Activated CD8-positive, alpha-beta memory T cell treated with anti-CD3 and anti-CD28 coated beads for 24 hours (primary cell): Measurements from ENCODE around the gene PAK3.

Source experiments
- DNase-seq: peaks from one replicate; pipeline ENCODE4 v3.0.0-alpha.2; 2020

PAK3 gene

DNA sequence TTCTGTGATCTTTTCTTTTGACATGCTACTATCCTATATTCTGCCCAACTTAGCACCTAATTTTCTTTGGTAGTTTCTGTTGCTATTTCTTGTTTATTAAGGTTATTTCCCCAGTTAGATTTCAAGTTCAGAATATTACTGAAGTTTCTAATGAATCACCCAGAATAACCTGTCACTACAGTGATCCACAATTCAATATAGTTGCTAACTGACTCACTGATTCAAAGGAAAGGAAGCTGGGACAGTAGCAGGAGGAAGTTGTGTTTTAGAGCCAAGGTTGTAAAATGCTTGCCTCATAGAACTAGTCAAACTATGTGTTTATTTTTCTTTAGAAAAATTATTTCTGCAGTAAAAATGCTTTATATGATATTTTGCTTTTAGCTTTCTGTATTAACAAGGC, 37.4 kb downstream of the PAK3 start:
- no peak for DNase-seq

DNA sequence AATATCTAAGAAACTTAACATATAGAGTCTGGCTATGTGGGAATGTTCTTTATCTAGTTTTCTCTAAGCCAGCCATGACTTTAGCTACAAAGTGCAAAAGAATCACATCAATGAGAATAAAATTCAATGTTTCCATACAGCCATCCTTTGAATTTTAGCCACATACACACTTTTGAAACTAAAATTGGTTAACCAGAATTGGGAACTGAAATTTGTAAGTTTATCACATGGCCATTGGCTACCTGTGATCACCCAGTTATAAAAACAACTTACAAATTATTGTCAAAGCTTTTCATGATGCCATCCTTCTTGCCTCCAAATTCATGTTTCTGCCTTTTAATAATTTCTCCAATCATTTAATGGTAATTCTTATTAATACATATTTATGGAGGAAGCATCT, 49.9 kb downstream of the PAK3 start:
- DNase-seq, result no peak

DNA sequence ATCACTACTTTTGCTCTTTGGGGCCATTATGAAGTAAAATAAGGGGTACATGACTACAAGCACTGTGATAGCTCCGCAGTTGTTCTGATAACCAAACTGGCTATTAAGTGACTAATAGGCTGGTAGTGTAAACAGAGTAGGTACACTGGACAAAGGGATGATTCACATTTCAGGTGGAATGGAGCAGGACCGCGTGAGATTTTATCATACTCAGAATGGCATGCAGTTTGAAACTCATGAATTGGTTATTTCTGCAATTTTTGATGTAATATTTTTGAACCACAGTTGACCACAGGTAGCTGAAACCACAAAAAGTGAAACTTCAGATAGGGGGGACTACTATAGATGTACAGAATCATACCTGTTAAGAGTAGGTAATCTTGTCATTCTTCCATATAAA, 55.8 kb downstream of the PAK3 start:
- DNase-seq, result no peak

DNA sequence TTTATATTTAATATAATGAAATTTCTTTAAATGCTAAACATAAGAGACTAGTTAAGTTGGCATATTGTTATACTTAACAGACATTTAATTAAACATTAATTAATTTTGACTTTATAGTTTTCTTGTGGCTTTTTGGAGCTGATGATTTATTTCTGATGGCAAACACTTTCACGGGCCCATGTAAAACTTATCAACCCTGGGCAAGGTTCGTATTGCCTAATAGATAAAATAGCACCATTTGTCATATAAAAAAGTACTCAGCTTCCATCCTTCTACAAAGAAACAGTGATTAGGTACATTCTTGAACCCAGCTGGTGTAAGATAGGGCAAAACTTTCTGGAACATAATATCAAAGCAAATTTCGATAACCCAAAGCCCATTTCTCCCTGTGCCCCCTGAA, 63.2 kb downstream of the PAK3 start:
- no peak for DNase-seq

DNA sequence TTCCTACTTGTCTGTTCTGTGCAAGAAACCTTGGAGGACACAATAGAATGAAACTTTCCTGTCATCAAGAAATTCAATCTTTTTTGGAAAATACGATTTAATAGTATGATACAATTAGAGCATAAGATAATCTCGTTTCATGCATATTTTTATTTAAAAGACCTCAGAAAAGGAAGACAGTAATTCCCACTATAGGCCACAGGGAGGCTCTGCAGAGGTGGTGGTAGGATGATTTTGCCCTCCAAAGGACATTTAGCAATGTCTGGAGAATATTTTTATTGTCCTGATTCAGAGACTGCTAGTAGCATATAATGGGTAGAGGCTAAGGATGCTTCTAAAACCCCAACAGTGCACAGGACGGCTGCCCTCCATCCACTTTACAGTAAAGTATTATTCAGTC, 68.7 kb downstream of the PAK3 start:
- no peak for DNase-seq

DNA sequence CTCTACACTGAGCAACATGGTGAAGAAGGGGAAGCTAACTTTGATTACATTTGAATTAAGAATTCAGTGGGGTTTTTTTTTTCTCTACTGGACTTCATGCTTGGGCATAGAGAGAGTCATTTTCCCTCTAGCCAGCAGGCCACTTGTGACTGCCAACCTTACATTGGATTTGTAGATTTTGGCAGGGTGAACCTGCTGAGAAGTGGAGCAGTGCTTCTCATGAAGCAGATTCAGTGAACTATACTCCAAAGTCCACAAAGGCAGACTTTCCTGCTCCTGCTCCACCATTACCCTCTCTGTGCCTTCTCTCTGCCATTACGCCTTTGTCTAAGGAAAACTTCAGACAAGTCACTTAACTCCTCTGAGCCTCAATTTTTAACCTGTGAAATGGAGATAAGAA, 69.9 kb downstream of the PAK3 start:
- no peak for DNase-seq

DNA sequence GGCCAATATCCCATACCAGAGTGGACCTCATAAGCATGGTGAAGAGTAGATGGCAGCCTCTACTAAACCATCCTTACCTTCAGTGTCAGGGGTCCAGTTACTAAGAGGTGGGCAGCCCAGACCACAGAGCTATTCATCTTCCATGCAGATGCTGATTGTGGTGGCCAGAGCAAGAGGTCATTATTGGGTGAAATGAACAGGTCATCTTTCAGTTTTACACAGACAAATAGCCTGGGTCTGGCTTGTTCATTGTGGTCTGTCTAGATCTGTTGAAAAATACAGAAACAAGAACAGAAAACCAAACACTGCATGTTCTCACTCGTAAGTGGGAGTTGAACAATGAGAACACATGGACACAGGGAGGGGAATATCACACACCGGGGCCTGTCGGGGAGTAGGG, 71.3 kb downstream of the PAK3 start:
- no peak for DNase-seq

DNA sequence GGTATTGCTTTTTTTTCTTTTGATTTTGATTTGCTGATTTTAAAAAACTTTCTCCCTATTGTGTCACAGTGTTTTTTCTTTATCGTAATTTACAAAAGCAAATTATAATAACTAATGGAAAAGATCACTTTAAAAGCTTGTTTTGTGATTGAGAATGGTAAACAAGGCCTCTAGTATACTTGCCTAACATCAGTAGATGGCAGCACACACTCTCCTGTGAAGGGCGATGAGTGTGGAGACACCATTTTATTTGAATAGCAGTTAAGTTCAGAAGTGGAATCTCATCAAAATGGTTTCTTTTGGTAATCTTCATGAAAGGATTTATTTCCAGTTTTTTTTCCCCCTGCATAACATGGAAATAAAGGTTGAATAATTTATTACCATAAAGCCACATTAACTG, 72.3 kb downstream of the PAK3 start:
- DNase-seq, result no peak

DNA sequence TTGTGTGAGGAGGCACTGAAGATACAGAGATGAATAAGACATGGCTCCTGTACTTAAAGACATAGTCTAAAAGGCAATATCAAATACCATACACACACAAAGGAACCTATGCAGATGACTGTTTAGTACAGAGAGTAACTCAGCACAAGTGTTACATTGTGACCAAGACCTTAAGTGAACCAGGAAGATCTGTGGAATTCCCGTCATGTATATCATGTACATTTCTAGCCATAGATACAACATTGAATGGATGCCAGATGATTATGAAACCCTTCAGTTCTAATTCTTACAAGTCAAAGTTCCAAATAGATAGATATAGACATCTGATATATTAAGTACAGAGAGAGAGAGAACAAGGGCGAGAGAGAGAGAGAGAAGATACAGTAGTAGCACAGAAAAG, 73.2 kb downstream of the PAK3 start:
- DNase-seq, result no peak

DNA sequence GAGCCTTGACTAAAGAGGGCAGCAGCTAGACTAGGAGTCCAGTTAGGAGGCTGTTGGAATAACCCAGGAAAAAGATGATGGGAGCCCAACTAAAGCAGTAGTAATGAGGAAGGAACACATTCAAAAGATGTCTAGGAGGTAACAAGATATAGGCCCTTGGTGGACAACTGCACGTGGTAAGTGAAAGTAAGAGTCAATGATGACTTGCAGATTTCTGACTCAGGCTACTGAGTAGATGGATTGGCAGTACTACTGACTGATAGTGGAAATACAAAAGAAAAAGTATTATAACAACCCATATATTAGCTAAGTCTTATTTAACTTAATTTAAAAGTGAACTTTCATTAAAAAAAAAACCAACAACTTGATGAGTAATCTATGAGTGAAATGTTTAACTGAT, 74.0 kb downstream of the PAK3 start:
- no peak for DNase-seq

DNA sequence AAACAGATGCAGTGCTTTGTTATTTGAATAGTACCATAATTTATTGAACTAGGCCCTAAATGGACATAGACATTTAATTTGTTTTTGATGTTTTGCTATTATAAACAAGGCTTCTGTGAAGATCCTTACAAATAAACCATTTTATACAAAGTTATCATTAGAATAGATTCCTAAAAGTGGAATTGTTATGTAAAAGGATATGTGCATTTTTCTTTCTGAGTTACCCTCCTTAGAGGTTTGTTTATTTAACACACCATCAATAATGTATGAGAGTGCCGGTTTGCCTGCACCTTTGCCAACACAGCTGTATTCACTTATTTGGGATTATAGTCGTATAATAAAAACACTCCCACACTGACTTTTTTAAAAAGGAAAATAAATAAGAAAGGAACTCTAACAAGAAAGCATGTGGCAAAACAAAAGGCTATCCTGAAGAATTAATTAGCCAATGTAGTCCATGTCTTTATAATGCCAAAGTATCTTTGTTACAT, 84.8 kb downstream of the PAK3 start:
- DNase-seq, result no peak

DNA sequence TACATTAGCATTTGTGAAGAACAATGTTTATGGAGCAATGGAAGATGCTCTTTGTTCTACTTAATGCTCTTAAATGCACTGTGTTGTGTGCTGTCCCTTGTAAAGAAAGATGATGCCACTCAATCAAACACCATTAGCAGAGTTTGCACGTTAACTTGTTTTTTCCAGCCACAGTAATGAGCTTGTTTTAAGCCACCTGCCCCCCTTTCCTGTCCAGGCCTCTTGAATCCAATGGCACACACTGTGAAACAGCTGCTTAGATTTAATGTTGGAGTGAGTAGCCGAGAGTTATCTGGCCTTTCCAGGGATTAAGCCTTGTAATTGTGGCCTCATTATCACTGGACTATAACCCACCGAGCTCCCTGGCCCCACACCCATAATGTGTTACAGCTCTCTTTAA, 86.0 kb downstream of the PAK3 start:
- DNase-seq, result no peak

DNA sequence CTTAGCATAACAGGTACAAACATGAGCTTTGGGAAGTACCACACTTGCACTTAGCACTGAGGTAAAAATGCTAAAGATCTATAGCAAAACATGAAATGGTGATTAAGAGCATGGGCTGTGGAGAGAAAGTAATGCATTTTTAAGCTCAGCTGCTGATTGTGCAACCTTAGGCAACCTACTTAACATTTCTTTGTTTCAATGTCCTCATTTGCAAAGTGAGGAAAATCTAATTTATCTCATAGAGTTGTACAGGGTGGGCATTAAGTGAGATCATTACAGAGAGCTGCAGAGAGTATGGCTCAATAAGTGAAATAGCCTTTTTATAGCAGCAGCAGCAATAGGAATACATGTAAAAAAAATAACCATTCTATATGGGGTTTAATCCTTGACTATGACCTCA, 87.0 kb downstream of the PAK3 start:
- no peak for DNase-seq

DNA sequence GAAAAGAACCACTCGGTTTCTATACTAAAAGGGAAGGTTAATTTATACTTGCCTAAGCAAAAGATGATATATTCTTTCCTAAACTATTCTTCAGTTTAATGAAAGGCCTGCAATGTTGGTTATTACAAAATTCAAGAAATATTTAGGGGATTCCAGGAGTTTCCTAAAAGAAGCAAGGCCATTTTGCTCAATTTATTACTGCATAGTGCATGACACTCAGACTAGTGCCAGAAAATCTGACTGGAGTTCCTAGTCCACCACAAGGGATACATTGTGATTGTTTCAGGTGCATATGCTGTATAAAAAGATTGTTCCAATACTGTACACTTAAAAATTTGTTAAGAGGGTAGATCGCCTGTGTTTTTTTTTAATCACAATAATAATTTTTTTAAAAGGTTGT, 95.6 kb downstream of the PAK3 start:
- DNase-seq, result no peak

DNA sequence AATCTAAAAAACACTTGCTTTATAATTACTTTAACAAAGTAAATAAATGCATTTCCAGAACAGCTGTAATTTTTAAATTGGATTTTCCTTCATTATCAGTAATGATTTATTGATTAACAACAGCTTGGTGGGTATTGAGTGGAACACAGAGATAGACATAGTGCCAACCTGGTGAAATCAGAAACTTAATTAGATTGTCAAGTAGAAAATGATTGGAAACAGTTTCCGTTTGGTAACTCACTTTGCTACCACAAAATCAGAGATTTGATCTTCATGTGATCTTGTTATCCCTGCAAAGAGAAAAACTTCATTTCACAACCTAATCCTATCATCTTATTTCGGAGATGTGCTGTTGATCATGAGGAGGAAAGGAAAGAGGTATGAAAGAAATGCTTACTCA, 103.5 kb downstream of the PAK3 start:
- no peak for DNase-seq

DNA sequence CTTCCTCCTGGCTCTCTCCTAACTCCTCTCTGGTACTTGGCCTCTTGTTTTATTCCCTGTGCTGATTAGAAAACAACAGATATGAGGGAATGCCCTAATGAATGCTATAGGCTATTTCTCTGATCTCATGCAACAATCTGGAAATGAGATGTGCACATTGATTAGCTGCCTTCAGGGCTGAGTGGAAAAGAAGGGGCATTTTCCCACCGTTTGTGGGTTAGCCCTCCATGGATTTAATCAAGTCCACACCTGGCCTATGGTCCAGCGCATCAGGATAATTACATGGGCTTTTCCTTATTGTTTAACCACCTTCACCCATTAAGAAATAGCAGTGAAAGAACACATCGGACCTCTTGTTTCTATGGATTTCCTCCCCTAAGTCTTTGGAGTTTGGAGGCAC, 104.3 kb downstream of the PAK3 start:
- DNase-seq, result no peak

DNA sequence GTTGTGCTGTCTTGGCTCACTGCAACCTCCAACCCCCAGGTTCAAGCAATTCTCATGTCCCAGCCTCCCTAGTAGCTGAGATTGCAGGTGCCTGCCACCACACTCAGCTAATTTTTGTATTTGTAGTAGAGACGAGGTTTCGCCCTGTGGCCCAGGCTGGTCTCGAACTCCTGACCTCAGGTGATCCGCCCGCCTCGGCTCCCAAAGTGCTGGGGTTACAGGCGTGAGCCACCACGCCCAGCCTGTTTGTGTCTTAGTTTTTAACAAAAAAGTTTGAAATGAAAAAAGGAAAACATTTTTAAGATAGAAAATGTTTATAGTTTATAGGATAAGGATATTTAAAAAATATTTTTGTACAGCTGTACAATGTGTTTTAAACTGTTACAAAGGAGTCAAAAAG, 111.9 kb downstream of the PAK3 start:
- DNase-seq, result no peak

DNA sequence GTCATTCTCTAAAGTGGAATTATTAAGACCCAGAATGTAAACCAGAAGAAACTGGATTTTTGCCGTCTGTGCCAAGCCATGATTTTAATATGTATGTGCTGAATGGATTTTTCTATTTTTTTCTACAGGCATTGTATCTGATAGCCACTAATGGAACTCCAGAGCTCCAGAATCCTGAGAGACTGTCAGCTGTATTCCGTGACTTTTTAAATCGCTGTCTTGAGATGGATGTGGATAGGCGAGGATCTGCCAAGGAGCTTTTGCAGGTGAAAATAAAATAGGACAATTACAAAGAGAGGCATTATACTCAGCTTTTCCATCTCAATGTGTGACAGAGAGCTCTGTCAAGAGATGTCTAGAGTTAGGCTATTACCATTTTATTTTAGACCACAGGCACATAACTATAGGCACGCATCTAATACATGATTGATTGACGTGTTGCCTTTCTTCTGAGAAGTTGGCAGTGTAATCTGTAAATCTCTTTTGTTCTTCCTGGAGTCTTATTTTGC, 120.4 kb downstream of the PAK3 start:
- DNase-seq, result no peak

DNA sequence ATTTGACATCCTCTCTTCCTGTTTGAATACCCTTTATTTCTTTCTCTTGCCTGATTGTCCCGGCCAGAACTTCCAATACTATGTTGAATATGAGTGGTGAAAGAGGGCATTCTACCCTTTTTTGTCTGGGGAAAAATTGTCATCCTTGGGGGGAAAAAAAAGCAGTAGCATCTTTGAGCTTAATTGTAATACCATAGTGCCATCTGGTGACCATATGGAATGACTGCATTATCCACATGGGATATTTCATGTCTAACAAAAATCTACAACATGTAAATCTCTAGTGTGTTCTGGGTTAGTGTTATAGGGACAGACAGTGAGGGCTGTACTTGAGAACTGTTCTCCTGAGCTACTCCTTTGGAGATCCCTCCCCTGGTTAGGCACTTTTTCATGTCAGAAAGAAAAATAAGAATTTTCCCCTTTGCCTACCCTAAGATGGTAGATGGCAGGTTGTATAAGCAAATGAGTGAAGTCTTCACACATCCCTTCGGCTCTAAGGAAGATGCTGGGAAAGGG, 148.3 kb downstream of the PAK3 start:
- DNase-seq, result no peak

DNA sequence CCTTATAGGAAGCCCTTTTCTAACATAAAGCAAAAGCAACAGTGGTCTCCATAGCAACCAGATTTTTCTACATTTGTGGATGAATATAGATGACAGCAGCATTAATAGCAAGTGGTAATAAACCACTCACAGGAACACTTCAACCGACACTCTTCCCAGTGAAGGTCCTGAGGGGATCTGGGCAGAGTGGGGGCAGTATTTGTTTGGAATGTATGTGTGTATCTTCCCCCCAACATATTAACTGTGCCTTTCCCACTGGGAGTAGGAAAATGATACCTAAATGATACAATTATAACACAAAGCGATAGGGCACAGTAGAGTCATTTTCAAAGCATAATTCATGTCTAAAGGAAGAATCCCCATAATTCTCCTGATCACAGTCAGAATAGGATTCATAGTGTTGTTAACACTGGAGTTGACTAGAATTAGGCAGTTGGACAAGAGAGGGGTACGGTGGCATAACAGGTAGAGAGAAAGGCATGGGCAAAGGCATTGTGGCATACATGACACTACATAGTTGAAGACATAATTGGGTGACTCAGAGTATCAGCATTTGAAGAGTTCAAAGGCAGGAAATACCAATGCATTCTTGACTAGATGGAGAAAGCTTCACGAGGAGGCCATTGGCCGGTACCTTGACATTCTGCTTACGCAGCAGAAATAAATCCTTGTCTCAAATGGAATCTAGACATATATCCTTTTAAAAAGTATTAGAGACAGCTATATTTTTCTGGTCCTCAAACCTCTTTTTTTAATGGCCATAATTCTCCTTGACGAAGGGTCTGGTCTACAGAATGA, 159.1 kb downstream of the PAK3 start:
- no peak for DNase-seq

DNA sequence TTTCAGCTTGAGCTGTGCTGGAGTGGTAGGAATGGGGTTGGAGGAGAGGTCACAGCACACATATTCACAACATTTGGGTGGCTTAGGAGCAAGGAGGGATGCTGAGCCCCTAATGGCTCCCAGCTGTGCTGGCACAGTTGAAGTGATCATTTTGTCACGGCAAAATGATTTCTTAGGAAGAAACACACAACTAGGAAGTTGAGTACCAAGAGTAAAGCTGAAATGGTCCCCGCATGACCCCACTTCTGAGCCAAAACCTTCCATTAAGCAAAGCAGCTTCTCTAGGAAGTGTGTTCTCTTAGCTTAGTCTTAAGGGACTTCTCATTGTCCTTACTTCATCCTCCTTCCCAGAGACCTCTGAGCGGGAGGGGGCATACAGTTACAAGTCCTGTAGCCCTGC, 161.7 kb downstream of the PAK3 start:
- DNase-seq, result no peak

DNA sequence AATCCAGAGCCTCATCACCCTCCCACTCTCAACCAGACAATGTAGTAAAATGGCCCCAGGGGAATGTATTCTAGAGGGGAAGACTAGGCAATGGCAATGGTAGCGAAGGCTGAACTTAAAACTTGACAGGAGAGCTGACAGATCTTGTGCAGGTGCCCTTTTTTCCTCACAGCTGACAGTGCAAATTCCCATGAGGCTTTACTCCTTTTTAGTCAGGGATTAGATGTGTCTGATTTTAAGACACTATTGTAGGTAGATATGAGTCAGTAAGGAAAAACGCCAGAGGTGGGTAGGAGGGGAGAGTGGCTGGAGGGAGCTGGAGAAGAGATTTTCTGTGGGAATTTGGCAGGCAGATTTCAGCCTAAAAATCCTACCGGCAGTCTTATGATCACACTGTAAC, 163.6 kb downstream of the PAK3 start:
- no peak for DNase-seq

DNA sequence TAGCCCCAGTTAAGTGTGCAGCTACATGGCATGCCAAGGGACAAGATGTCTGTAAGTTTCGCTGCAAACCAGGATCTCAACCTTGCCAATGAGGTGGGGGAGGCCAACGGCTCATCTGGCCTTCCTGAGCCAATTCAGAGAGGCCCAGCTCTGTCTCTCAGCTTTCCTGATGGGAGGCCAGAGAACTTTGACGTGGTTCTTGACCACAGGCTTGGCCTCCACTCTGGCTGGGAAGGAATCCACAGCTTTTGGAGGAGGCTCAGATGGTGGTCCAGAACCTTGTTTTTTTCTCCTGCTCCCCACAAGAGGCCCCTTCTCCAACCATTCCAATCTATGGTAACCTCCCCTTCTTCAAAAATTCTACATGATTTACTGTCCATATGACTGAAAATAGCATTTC, 164.5 kb downstream of the PAK3 start:
- no peak for DNase-seq

DNA sequence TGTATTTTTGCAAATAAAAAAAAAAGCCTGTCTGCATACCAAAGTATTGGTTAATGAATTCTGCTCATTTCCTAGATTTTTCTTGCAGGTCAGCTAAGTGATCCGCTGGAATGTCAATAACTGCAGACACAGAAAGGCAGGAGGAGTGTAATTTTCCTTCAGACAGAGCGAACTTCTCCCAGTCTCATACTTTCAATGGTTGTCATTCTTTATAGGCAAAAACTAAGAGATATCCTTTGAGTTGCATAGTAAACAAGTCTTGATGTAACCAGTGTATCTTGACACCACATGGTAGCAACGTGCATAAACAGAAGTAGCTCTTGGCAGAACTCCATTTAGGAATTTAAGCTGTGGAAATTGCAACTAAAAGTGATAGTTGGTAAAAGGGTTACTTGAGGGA, 166.1 kb downstream of the PAK3 start:
- no peak for DNase-seq

DNA sequence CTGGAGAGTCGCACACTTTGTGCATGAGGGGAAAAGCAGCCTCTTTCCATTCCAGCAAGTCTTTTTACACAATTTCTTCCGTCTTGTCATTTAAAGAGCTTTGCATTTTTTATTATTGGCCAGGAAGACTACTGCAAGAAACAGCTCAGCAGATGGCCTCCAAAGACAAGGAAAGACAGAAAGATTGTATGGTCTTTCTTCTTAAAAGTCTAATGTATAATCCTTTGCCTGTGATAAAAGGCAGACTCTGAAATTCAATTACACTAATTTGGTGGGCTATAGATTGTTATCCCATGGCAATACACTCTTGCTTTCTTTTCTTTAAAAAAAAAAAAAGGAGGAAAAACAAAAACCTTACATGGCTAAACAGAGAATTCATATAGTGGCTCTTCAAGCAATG, 168.4 kb downstream of the PAK3 start:
- DNase-seq, result no peak
